GM18526 (cell line): ENCODE data around the gene TIMM22.

ENCODE experiments used
- POLR2A ChIP-seq: IDR thresholded peaks from 3 replicates; pipeline ENCODE4 v1.6.1; 2011; ENCODE audit not compliant: insufficient read length; ENCODE audit errors: extremely low read depth

Gene TIMM22

DNA sequence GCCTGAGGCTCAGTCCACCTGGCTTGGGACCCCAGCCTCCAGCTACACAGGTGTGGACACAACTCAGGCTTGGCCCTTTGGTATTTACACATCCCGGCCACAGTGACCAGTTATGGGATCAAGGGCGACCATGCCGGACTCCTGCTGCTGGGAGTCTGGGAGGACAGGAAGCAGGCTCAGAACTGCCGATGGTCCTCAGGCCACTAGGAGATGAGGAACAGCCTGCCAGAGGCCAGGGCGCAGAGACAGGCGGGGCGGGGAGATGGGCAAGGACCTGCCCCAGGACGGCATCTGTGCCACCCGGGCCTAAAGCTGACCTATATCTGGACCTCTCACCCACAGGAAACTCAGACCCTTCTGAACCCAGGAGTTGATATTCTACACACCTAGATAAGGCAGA, 29.8 kb upstream of the TIMM22 start:
- no peak for TF ChIP-seq POLR2A

DNA sequence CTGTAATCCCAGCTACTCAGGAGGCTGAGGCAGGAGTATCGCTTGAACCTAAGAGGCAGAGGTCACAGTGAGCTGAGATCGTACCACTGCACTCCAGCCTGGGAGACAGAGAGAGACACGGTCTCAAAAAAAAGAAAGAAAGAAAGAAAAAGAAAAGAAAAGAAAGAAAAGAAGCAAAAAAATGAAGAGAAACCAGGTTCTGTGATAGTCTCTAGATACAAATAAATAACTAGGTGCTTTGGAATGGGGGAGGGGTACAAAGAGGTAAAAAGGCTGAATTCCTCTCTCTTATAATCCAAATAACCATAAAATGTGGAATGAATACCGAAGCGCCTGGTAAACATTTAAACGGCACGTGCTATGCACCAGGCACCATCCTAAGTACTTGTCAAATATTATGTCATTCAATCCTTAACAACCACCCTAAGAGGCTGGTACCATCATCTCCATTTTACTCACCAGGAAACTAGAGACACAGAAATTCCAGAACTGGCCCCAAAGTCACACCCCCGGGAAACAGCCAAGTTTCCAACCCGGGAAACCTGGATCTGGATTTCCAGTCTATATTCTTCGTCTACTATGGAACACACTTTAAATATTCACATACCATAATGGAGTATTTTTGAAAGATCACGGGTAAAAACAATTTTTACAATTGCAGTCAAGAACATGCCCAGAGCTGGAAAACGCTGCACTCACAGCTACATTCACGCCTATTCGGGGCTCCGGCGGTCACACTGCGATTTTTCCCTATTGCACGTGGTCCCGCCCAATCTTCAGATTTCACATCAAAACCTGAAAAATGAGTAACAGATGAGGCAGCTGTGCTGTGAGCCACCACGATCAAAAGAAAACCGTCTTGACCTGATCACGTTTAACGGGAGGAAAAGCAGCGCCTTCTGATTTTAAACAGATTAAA, 27.9 kb upstream of the TIMM22 start:
- no peak for TF ChIP-seq POLR2A

DNA sequence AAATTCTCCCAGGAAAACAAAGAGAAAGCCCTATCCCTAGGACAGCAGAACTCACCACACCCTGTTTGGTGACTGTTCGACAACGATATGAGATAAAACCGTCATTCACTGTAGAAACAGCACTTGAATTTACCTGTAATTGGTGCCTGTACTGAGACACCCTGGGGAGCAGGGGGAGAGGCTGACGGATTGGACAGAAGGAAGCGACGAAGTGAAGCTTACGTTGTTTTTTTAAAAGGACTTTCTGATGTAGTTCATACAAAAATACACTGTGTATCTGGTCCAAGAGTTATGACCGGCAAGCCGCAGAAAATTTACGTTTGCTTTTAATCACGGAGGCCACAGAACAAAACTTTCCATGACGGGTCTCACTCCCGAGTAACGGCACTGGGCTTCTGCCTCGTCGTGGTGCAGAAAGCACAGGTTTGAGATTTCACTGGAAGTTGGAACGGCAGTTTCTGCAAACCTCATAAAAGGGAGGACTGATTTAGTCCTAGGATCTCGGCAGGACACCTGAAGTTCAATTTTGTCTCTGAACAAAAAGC, 27.0 kb upstream of the TIMM22 start:
- TF ChIP-seq POLR2A: no peak

DNA sequence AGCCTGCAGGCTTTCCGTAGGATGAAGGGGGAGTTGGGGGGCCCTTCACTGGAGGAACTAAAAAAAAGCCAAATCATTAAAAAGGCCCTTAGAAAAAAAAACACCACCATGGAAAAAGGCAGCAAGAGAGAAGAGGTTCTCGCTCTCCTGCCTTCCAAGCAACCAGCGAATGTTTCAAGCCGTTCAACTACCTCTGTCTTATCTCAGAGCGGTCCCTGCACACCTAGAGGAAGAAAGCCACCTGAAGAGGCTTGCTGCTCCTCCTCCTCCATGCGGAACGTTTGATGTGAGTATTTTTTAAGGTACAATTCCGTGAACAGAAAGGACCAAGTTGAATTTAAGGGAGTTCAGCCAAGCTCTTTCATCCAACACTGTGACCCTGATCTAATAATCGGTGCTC, 26.6 kb upstream of the TIMM22 start:
- TF ChIP-seq POLR2A: no peak

DNA sequence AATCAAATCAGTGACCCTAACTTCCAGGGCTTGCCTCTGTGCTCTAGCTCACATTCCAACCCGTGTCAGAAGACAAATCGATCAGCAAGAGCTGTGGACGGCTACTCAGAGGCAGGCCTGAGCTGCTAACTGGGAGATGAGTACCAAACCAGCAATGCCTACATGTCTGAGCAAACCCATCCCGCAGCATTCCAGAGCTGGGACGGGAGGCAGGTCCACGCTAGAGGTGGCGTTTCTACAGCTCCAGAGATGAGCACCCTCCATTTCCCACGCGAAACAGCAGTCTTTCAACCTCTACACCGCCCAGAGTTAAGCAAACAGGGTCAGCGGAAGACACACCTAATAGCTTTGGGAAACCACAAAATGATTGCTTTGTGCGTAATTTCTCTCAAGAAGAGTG, 23.9 kb upstream of the TIMM22 start:
- TF ChIP-seq POLR2A: no peak

DNA sequence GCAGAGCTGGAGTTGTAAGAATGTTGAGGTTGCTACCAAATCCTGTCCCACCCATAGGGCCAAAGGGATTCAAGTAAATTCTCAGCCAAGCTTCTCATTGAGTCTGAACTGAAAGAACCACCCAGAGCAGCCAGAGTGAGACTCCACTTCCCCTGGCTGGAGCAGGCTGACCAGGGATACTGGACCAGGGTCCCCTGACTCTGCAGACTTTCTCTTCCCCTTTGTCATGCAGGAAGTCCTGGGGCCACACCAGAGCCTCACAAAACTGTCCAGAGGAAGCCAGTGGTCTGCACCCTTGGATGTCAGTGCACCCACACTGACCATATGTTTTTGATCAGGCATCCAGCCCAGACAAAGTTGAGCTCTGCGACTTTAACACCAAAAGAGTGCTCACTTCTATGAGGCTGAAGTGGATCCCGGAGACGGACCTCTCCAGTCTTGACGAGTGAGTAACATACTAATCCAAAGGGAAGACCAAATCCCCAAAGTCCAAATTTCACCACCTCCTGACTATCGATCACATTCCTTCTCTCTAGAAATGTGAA, 21.5 kb upstream of the TIMM22 start:
- no peak for TF ChIP-seq POLR2A

DNA sequence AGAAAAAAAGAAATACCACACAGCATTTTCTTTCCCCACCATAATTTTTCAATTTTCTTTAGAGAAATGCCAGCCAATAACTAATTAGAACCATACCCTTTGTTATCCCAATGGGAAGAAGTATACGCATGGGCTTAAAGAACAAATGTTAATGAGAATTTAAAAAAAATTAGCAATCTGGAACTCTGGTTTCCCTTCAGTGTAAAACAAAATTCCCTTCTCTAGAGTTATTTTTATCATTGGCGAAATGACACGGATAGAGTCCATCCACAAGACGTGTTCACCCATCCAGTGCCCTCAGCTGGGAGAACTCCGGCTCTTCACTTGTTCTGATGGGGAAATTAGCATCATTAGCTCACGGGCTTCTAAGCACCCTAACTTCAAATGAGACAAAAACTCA, 20.6 kb upstream of the TIMM22 start:
- TF ChIP-seq POLR2A: no peak

DNA sequence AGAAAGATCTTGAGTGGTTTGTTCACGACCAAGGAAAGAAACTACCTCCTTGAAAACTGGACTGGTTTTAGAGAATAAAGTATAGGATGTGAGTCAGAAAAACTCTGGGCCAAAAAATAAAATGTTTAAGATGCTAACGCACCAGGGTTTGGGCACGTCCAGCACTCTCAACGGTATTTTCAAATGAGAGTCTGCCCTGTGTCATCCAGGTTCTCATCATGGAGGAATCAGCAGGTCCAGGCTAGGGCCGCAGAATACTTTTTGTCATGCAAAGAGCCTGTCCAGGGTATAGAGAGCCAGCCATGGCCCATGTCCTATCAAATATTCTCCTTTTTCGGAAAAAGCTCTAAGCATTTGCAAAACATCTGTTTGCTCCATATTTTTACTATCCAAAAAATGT, 19.8 kb upstream of the TIMM22 start:
- TF ChIP-seq POLR2A: no peak

DNA sequence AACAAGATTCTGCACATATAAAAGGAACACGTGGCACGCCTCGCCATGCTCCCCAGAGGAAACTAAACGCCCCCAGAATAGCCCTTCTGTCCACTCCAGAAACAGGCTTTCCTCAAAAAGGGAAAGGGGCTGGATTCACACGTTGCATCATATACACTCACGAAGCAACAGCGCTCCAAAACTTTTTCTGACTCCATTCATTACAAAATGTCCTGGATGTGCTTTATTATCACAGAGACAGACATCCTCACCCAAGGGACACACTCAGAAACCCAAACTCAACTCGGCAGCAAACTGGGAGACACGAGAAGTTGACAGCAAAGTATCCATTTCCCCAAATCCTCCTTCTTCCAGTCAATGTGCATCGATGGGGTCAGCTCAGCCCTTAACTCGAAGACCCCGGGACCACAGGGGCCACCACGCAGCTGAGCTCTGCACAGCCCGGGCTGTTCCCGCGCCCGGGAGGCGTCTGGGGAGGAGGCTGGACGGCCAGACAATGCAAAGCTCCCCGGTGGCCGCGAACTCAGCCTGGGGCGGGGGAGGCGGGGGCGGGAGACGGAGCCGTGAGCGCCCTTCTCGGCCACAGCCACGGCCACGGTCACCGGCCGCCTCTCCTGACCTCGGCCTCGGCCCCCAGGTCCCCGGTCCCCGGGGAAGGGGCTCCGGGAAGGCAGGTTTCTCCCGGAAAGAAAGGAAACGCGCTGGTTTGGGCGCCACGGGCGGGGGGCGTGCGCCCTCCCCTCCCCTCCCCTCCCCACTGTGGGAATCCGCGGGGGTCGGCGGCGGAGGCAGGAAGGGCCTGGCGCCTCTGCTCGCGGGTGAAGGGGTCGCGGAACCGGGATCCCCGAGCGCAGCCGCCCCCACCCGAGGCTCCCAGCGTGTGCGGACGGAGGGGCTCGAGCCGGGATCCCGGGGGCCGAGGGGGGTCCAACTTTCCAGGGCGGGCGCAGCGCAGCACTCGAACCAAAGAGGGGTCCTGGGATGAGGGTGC, 18.5 kb upstream of the TIMM22 start:
- TF ChIP-seq POLR2A: no peak

DNA sequence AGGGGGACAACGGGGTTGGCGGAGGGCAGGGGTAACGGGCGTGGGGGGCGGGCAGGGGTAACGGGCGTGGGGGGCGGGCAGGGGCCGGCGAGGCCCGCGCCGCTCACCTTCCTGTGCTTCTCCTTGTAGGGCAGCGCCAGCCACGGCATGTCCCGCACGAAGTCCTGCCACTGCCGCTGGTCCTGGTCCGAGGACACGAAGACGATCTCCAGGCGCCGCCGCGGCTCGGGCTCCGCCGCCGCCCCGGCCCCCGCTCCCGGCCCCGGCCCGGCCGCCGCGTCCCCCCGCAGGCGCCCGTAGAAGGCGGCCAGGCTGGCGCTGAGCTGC, 17.8 kb upstream of the TIMM22 start:
- no peak for TF ChIP-seq POLR2A

DNA sequence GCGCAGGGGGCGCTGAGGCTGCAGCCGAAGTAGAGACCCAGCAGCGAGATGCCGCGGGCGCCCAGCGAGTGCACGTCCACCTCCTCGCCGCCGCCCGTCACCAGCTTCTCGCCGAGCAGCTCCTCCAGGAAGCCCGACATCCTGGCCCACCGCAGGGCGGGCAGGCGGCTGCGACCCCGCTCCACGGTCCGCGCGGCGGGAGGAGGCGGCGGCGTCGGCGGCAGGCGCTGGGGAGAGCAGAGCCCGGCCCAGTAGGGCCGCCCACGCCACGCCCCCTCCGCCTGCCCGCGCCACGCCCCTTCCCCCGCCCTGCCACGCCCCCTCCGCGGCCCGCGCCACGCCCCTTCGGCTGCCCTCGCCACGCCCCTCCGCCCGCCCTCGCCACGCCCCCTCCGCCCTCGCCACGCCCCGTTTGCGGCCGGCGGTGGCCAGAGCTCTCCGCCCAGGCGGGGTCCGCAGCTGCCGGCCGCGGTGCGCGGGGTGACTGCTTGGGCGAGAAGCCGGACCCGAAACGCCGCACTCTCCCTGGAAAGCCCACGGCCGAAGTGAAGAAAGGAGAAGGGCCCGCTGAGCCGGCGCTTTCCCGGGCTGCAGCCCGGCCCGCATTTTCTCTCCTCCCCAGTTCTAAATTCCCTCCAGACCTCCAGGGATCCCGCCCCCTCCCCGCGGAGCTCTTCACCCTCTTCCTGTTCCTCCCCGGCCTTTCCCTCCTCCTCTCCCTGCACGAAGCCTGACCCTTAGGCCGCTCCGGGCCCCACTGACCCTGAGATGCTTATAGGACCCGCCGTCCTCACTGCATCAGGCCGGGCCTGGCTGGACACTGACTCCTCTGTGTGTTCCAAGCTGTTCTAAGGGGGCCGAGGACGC, 17.2 kb upstream of the TIMM22 start, which contains the start of gene NXN:
Gene NXN (minus strand): TSS at position 238 of the 867 bp plus-strand sequence.
- no peak for TF ChIP-seq POLR2A

DNA sequence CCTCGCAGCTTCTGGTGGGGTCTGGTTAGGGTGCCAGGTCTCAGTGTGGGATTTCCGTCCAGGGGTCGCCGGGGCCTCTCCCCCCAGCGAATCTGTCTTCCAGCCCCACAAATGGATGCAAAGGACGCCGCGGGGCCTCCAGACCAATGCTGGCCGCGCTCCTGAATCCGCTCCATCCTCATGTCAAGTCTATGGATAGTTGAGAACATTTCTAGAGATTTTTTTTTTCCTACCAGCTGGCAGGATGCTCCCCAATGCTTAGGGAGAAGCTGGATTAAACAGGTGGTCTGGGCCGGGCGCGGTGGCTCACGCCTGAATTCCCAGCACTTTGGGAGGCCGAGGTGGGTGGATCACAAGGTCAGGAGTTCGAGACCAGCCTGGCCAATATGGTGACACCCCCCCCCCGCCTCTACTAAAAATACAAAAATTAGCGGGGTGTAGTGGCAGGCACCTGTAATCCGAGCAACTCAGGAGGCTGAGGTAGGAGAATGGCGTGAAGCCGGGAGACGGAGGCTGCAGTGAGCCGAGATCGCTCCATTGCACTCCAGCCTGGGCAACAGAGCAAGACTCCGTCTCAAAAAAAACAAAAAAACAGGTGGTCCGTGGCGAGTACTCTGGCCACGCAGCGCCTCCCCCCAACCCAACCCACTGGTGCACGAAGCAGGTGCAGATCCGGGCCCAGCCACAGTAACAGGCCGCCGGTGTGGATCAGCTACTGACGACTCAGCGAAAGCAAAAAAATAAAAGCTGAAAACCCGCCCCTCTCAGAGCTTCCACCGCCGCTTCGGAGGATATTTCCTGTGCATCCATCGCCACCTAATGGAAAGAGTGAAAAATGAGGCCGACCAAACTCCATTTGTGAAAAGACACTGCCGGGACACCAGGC, 16.3 kb upstream of the TIMM22 start:
- TF ChIP-seq POLR2A: no peak

DNA sequence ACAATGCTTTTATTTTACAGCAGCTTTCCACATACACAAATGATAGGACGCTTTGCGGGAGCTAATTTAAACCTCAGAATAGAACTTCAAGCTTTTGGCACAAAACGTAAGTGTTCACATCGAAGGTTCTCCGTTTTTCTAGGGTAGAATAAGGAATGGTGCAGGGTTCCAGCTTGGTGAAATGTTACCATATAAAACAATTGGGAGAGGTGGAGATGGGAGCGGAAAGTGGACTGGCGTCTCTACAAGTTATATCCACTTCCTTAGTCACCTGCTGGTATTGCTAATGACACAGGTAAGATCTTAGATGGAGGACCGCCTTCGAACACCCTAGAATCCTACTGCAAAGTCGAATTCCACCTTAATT, 15.7 kb upstream of the TIMM22 start:
- no peak for TF ChIP-seq POLR2A
